Thyroid gland (tissue), 4 donors: ENCODE results near the gene CAPN3. TPM values are rescaled to one million over a fixed set of nuclear protein-coding genes. Genes with fewer than 3 reads are reported as not detected.

ENCODE experiments used
- DNase-seq, 2 donors: peaks; one replicate each; pipeline ENCODE4 v3.0.0-alpha.2; 2019
- H3K27ac ChIP-seq, 3 donors: fragments of 200-600 bp; sonication (generic); 1 replicate in 2 of 3; 2 replicates in 1 of 3; pipeline ENCODE4 v1.5.1; 2016 to 2019; ENCODE audit warnings: mild to moderate bottlenecking in 1 of 3, moderate library complexity in 1 of 3
- H3K27me3 ChIP-seq: fragments of 200-600 bp; sonication (generic); one replicate; pipeline ENCODE4 v1.5.1; 2019
- H3K36me3 ChIP-seq, 2 donors: fragments of 200-600 bp; sonication (generic); one replicate each; pipeline ENCODE4 v1.5.1; 2016 to 2019
- H3K4me1 ChIP-seq, 2 donors: fragments of 200-600 bp; sonication (generic); one replicate each; pipeline ENCODE4 v1.5.1; 2017 to 2019
- H3K4me3 ChIP-seq, 3 donors: fragments of 200-600 bp; sonication (generic); replicated peaks in 1 of 3; 1 replicate in 2 of 3; 2 replicates in 1 of 3; pipeline ENCODE4 v1.5.1; 2016; ENCODE audit warnings: mild to moderate bottlenecking in 1 of 3
- H3K9me3 ChIP-seq: fragments of 200-600 bp; sonication (generic); one replicate; pipeline ENCODE4 v1.5.1; 2017
- CTCF ChIP-seq, 6 experiments: fragments of 200-600 bp in 3 of 6; fragments of 450-650 bp in 3 of 6; sonication (generic) in 3 of 6; IDR thresholded peaks; one replicate each; pipeline ENCODE4 v1.5.1; 2016 to 2019; ENCODE audit warnings: antibody characterized with exemption in 6 of 6, mild to moderate bottlenecking in 2 of 6, inconsistent platforms in 1 of 6, moderate library complexity in 1 of 6
- POLR2A ChIP-seq, 2 donors: fragments of 450-650 bp; IDR thresholded peaks; one replicate each; pipeline ENCODE4 v1.6.1; 2017; ENCODE audit warnings: antibody characterized with exemption in 2 of 2, mild to moderate bottlenecking in 2 of 2, moderate library complexity in 1 of 2
- WGBS, 2 donors: methylation state at CpG; one replicate each; pipeline ENCODE4 v1.1.5; 2017; 5-methylcytosine and 5-hydroxymethylcytosine counted together
- intact Hi-C: fragments of 100-400 bp; cut with DNase I; formaldehyde crosslinking; loops from one replicate; pipeline ENCODE4 v1.15.1; 2023
- total RNA-seq, 4 donors: library from RNA; depleted of rRNA; stranded (reverse); fragments of >200 nt; gene quantifications; one replicate each; pipeline ENCODE4 v1.2.3, GENCODE V29; 2016

Gene CAPN3
- total RNA-seq, 4 donors from 2014 or later, result 3.0 to 6.8 (median 4.0) TPM

GRCh38 chr15:42354824-42355223 lies 4.5 kb upstream of the CAPN3 start:
- Histone ChIP-seq H3K27ac (no peak overlapping the region), H3K36me3 (peaks cover 0 to 10% of the 10 kb centered on the region in 2 donors), H3K4me3 (no peak overlapping the region), H3K27me3 (no peaks in the 10 kb centered on the region), H3K4me1 (no peaks in the 10 kb centered on the region), H3K9me3 (no peaks in the 10 kb centered on the region)
- no peak for TF ChIP-seq CTCF (IDR thresholded peaks at IDR 0.05)
- TF ChIP-seq POLR2A (IDR thresholded peaks at IDR 0.05), result no peak
- no peak for DNase-seq
- WGBS, 2 donors, result 69 to 71% methylated on average over 2 of the region's 2 CpGs
- intact Hi-C loops, result no loop called here

- H3K36me3 ChIP-seq, result peaks cover 0 to 10% of the 10 kb centered on the region in 2 donors
- no peak for TF ChIP-seq POLR2A (IDR thresholded peaks at IDR 0.05)
- TF ChIP-seq CTCF (IDR thresholded peaks at IDR 0.05), result no peak
- intact Hi-C loops, result no loop called here
These were observed 4.0 kb upstream of the CAPN3 start for GRCh38 chr15:42355291-42355690.

GRCh38 chr15:42356851-42357250 lies 2.5 kb upstream of the CAPN3 start:
- no peak for DNase-seq
- H3K4me3 ChIP-seq, result no peak overlapping the region
- no peaks in the 10 kb centered on the region for H3K27me3 ChIP-seq
- WGBS, 2 donors, result 91 to 94% methylated on average over 5 of the region's 5 CpGs
- no peak for TF ChIP-seq POLR2A (IDR thresholded peaks at IDR 0.05)
- TF ChIP-seq CTCF (IDR thresholded peaks at IDR 0.05), result no peak
- no peaks in the 10 kb centered on the region for H3K9me3 ChIP-seq
- no peaks in the 10 kb centered on the region for H3K4me1 ChIP-seq
- peaks cover 0 to 9% of the 10 kb centered on the region in 2 donors for H3K36me3 ChIP-seq
- intact Hi-C loops, result no loop called here
- no peak overlapping the region for H3K27ac ChIP-seq

More at GRCh38 chr15:42355291-42355690, 4.0 kb upstream of the CAPN3 start:
- Histone ChIP-seq H3K9me3 (no peaks in the 10 kb centered on the region), H3K27ac (no peak overlapping the region), H3K27me3 (no peaks in the 10 kb centered on the region), H3K4me3 (no peak overlapping the region), H3K4me1 (no peaks in the 10 kb centered on the region)
- no peak for DNase-seq
- WGBS, 2 donors, result 95 to 97% methylated on average over 6 of the region's 6 CpGs

GRCh38 chr15:42358141-42358540 lies 1.2 kb upstream of the CAPN3 start:
- H3K27me3 ChIP-seq, result no peaks in the 10 kb centered on the region
- no peak overlapping the region for H3K4me3 ChIP-seq
- no peak for TF ChIP-seq POLR2A (IDR thresholded peaks at IDR 0.05)
- no peak for TF ChIP-seq CTCF (IDR thresholded peaks at IDR 0.05)
- no peaks in the 10 kb centered on the region for H3K4me1 ChIP-seq
- H3K9me3 ChIP-seq, result no peaks in the 10 kb centered on the region
- intact Hi-C loops, result no loop called here
- 92 to 93% methylated on average over 2 of the region's 2 CpGs for WGBS, 2 donors
- peaks cover 0 to 4% of the 10 kb centered on the region in 2 donors for H3K36me3 ChIP-seq
- no peak overlapping the region for H3K27ac ChIP-seq
- no peak for DNase-seq

- DNase-seq, result no peak
- intact Hi-C loops, result no loop called here
- no peaks in the 10 kb centered on the region for H3K9me3 ChIP-seq
- TF ChIP-seq CTCF (IDR thresholded peaks at IDR 0.05), result no peak
- TF ChIP-seq POLR2A (IDR thresholded peaks at IDR 0.05), result no peak
- no peaks in the 10 kb centered on the region for H3K36me3 ChIP-seq
- no peaks in the 10 kb centered on the region for H3K4me1 ChIP-seq
- WGBS, 2 donors, result 71 to 85% methylated on average over 7 of the region's 7 CpGs
- no peak overlapping the region for H3K27ac ChIP-seq
- H3K4me3 ChIP-seq, result no peak overlapping the region
- H3K27me3 ChIP-seq, result no peaks in the 10 kb centered on the region
These were observed 684 bp downstream of the CAPN3 start for GRCh38 chr15:42359985-42360384.
